22Rv1 (cell line): ENCODE data around the gene SQSTM1.

Experiments used
- ZFX ChIP-seq: fragments of 450-650 bp; IDR thresholded peaks from 2 replicates; pipeline ENCODE4 v1.6.1; 2017; ENCODE audit warnings: antibody characterized with exemption, borderline replicate concordance
- TF ChIP-seq, protein P1 (sequence below): fragments of 450-650 bp; IDR thresholded peaks from 2 replicates; pipeline ENCODE4 v1.5.1; 2017; ENCODE audit warnings: mild to moderate bottlenecking

DNA sequence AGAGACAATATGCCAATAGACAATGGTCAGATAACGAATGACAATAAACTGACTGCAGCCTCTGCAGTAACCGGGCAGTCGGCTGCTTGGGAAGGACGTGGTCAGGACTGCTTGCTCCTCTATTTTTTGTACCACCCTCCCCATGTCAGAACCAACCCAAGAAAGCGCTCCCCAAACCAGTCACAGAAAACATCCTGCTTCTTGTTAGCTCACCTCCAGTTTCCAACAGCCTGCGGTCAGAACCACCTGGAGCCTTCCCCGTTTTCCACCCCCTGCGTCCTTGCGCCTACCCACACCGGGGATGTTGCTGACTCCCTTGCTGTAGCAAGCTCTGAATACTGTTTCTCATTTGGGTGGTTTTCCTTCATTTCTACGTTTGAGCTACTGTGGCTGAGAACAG lies 39.6 kb downstream of the SQSTM1 start:
- TF ChIP-seq, protein P1, sequence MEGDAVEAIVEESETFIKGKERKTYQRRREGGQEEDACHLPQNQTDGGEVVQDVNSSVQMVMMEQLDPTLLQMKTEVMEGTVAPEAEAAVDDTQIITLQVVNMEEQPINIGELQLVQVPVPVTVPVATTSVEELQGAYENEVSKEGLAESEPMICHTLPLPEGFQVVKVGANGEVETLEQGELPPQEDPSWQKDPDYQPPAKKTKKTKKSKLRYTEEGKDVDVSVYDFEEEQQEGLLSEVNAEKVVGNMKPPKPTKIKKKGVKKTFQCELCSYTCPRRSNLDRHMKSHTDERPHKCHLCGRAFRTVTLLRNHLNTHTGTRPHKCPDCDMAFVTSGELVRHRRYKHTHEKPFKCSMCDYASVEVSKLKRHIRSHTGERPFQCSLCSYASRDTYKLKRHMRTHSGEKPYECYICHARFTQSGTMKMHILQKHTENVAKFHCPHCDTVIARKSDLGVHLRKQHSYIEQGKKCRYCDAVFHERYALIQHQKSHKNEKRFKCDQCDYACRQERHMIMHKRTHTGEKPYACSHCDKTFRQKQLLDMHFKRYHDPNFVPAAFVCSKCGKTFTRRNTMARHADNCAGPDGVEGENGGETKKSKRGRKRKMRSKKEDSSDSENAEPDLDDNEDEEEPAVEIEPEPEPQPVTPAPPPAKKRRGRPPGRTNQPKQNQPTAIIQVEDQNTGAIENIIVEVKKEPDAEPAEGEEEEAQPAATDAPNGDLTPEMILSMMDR = no peak
- no peak for TF ChIP-seq ZFX
